DOHH2 (cell line): ENCODE results near the gene ZDHHC19.

Source experiments
- CTCF ChIP-seq: fragments of 200-600 bp; sonication (generic); IDR thresholded peaks from one replicate; pipeline ENCODE4 v1.5.1; 2014; ENCODE audit warnings: antibody characterized with exemption, mild to moderate bottlenecking, low read depth, low read length; ENCODE audit not compliant: poor library complexity, severe bottlenecking
- EZH2phosphoT487 ChIP-seq: fragments of 200-600 bp; sonication (generic); IDR thresholded peaks from 2 replicates; pipeline ENCODE4 v1.6.1; 2017; ENCODE audit warnings: borderline replicate concordance, mild to moderate bottlenecking, antibody characterized with exemption, low read length, moderate library complexity, mixed read lengths

- TF ChIP-seq CTCF (no peak), EZH2phosphoT487 (no peak)
These were observed 61.3 kb downstream of the ZDHHC19 start for GRCh38 chr3:196149831-196150301.
